Motor neuron (in vitro differentiated cells): Measurements from ENCODE around the gene CTSD. TPM values are rescaled to one million over a fixed set of nuclear protein-coding genes. Genes with fewer than 3 reads are reported as not detected.

Experiments used
- ATAC-seq, 8 experiments: fragments of 200-7000 bp; cut with Tn5 transposase; replicated peaks in 6 of 8; 2 replicates each; pipeline ENCODE4 v1.8.0; 2021; ENCODE audit warnings: mild to moderate bottlenecking in 8 of 8, moderate library complexity in 8 of 8
- H3K27ac ChIP-seq, 2 donors: fragments of 250-450 bp; sonication (Bioruptor Pico); 2 replicates each; pipeline ENCODE4 v1.9.0; 2021; ENCODE audit warnings: antibody characterized with exemption in 2 of 2, mild to moderate bottlenecking in 2 of 2, moderate library complexity in 1 of 2
- H3K4me1 ChIP-seq, 2 donors: fragments of 250-450 bp; sonication (Bioruptor Pico); replicated peaks in 1 of 2; 2 replicates each; pipeline ENCODE4 v1.6.1; 2021; ENCODE audit warnings: antibody characterized with exemption in 2 of 2, mild to moderate bottlenecking in 2 of 2, moderate library complexity in 1 of 2
- H3K4me3 ChIP-seq, 5 donors: fragments of 250-450 bp; sonication (Bioruptor Pico); 2 replicates each; pipeline ENCODE4 v1.9.0; 2021; ENCODE audit warnings: antibody characterized with exemption in 5 of 5, mild to moderate bottlenecking in 5 of 5, moderate library complexity in 4 of 5
- WGBS, 10 experiments: fragments of 450-650 bp; shearing (Covaris generic); methylation state at CpG; one replicate each; pipeline ENCODE4 v1.0.0; 2022; 5-methylcytosine and 5-hydroxymethylcytosine counted together
- in situ Hi-C, 9 experiments: fragments of 400-800 bp; cut with MboI; loops; one replicate each; pipeline ENCODE4 v1.15.0; 2021; ENCODE audit warnings: low sequenced_read_pairs in 9 of 9, low pct_unique_long_range_greater_than_20kb in 2 of 9; ENCODE audit not compliant: unreplicated experiment in 9 of 9
- total RNA-seq, 8 experiments: library from RNA; unstranded; fragments of 300-600 nt; gene quantifications; 2 replicates each; pipeline versions ENCODE4 v1.2.3 to v1.2.4, GENCODE V29; 2022

CTSD gene
- total RNA-seq, 8 experiments from 2014 or later: 59.3 to 718 (median 107) TPM

DNA sequence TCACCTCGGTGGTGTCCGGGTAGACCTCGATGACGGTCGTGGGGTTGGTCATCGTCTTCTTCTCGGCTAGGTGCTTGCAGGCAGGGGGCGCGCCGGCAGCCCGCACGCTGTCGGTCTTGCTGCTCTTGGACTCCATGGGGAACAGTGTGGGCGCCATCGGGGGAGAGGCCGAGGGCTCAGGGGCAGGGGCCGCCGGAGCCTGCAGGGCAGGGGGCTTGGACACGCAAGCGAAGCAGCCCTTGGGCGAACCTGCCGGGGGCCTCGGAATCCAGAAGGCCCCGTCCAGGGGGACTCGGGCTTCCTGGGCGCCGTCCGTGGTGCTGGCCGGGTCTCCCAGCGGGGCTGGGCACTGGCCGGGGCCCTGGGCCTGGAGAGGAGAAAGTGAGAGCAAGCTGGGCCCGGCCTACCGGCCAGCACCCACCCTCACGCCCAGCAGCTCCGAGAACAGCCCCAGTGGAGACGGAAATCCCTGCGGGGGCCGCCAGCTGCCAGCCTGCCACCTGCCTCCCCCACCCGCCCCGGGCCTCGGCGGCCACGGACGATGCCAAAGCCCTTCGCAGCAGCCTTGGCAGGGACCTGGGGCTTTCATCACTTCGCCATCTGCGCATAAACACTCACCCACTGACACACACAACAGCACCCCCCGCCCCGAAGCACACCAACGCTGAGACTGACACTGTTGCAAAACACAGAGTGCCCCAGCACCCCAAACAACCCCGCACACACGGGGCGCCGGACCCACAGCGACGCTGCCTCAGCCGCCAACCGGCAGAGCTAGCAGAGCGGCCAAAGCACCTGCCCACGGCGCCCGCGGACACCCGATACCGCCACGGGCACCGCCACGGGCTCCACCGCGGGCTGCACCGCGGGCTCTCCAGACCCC is 15.7 kb downstream of the CTSD start:
- Histone ChIP-seq H3K4me3 (peak overlapping the region in 3 of 5 donors; percentile 25 to 36 (median 25)), H3K27ac (no peak overlapping the region), H3K4me1 (peaks cover 2 to 13% of the 10 kb centered on the region in 2 donors)
- ATAC-seq: no peak
- in situ Hi-C loops: no loop called here
- WGBS, 10 experiments: 0 to 58% (median 5%) methylated on average over 1 to 16 of the region's 72 CpGs; no CpG with 5 or more reads in 7 of the 10 experiments

GRCh38 chr11:1746956-1747752 is 16.6 kb downstream of the CTSD start:
- no peak overlapping the region for H3K4me3 ChIP-seq
- 78% methylated on average over 3 of the region's 21 CpGs; no CpG with 5 or more reads in 9 of the 10 experiments for WGBS, 10 experiments
- ATAC-seq: no peak
- peaks cover 2 to 13% of the 10 kb centered on the region in 2 donors for H3K4me1 ChIP-seq
- in situ Hi-C loops: no loop called here
- no peak overlapping the region for H3K27ac ChIP-seq

DNA sequence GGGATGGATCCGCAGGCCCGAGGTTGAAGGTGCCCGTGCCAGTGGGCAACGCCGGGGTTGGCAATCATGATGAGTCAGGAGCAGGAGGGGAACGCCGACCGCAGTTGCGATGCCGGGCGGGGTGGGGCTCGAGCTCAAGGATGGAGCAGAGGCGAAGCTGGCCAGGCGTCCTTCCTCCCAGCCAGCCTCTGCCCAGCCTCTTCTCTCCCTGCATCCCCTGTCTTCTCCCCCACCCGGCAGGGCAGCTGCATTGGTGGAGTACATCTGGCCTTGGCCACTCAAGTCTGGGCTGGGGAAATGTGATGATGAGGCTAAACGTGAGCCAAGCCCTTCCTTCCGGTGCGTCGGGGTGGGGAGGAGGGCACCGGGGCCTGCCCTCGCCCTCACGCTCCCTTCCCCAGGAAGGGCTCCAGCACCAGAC is 17.2 kb downstream of the CTSD start:
- in situ Hi-C loops: no loop called here
- WGBS, 10 experiments: 0 to 100% (median 53%) methylated on average over 1 to 6 of the region's 22 CpGs; no CpG with 5 or more reads in 6 of the 10 experiments
- Histone ChIP-seq H3K4me3 (no peak overlapping the region), H3K4me1 (peaks cover 2 to 13% of the 10 kb centered on the region in 2 donors), H3K27ac (no peak overlapping the region)
- no peak for ATAC-seq

- peaks cover 2 to 13% of the 10 kb centered on the region in 2 donors for H3K4me1 ChIP-seq
- ATAC-seq: no peak
- no peak overlapping the region for H3K27ac ChIP-seq
- 40 to 80% (median 69%) methylated on average over 1 to 12 of the region's 14 CpGs; no CpG with 5 or more reads in 2 of the 10 experiments for WGBS, 10 experiments
- H3K4me3 ChIP-seq: no peak overlapping the region
- in situ Hi-C loops: no loop called here
Measured at GRCh38 chr11:1745701-1746320, 17.9 kb downstream of the CTSD start.

DNA sequence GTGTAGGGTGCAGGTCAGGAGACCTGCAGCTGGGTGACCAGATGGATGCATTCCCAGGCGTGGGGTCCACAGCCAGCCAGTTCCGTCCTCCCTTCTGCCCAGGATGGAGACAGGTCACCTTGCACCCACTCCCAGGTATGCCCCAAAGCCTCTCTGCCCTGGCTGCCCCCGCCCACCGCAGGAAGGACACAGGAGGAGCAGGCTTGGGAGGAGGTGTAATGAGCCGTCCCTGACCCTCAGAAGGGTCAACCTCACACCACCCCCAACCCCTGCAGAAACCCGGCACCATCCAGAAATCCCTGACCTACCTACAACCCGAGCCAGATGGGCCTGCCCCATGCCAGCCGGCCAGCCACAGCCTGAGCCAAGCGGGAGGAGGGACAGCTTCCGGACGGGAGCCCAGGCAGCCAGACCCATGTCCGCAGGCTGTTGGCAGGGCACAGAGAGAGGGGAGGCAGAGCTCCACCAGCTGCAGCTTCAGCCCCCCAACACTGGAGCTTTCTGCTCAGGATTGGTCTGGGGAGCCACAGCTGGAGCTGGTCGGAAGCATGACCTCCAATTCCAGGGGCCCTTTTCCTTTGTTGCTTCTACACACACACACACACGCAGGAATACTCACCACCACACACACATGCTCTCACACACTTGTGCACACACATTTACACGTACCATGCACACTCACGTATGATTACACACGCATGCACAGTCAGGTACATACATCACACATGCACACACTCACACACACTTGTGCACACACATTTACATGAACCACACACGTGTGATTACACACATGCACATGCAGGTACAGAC is 18.6 kb downstream of the CTSD start:
- H3K4me1 ChIP-seq: peaks cover under 1 to 9% of the 10 kb centered on the region in 2 donors
- WGBS, 10 experiments: 65 to 100% (median 71%) methylated on average over 1 to 8 of the region's 18 CpGs; no CpG with 5 or more reads in 5 of the 10 experiments
- in situ Hi-C loops: no loop called here
- no peak for ATAC-seq
- H3K4me3 ChIP-seq: no peak overlapping the region
- H3K27ac ChIP-seq: no peak overlapping the region

GRCh38 chr11:1744137-1744886 is 19.4 kb downstream of the CTSD start:
- peaks cover 0 to 5% of the 10 kb centered on the region in 2 donors for H3K4me1 ChIP-seq
- in situ Hi-C loops: no loop called here
- H3K27ac ChIP-seq: no peak overlapping the region
- no peak overlapping the region for H3K4me3 ChIP-seq
- WGBS, 10 experiments: 40% methylated on average over 2 of the region's 23 CpGs; no CpG with 5 or more reads in 9 of the 10 experiments
- ATAC-seq: peak in 3 of 8 experiments; percentile 24 to 72 (median 47)

DNA sequence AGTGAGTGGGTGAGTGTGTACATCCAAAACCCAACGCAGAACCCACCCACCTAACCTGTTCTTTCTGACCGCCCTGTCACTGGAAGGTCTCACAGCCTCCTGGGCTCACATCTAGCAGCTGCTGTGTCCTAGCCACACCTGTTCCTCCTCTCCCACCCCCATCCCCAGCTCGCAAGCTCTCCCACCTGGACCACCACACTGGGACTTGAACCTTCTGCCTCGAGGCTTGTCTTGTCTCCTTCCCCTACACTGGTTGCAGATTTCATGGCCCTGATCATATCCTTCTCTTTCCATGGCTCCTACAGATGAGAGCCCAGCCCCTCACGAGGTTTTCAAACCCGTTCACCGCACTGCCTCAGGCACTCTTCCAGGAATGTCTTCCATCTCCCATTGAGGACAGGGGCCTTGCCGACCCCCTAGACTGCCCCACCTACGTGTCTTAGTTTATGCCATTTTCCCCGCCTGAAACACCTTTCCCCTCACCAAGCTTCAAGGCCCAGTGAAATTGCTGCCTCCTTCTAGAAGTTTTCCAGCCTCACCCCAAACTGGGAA is 20.1 kb downstream of the CTSD start:
- WGBS, 10 experiments: 30 to 80% (median 53%) methylated on average over 1 to 6 of the region's 10 CpGs; no CpG with 5 or more reads in 3 of the 10 experiments
- ATAC-seq: no peak
- Histone ChIP-seq H3K27ac (no peak overlapping the region), H3K4me3 (no peak overlapping the region), H3K4me1 (peaks cover 0 to under 1% of the 10 kb centered on the region in 2 donors)
- in situ Hi-C loops: no loop called here

DNA sequence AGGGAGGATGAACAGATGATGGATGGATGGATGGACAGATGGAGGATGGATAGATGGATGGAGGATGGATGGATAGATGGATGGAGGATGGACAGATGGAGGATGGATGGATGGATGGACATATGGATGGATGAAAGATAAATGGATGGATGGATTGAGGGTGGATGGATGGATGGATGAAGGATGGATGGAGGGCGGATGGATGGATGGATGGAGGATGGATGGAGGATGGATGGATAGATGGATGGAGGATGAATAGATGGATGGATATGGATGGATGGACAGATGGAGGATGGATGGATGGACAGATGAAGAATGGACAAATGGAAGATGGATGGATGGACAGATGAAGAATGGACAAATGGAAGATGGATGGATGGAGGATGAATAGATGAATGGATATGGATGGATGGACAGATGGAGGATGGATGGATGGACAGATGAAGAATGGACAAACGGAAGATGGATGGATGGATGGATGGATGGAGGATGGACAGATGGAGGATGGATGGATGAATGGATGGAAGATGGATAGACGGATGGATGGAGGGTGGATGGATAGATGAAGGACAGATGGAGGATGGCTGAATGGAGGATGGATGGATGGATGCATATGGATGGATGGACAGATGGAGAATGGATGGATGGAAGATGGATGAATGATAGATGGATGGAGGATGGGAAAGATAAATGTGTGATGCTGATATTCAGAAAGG is 20.7 kb downstream of the CTSD start:
- in situ Hi-C loops: no loop called here
- Histone ChIP-seq H3K27ac (no peak overlapping the region), H3K4me3 (no peak overlapping the region), H3K4me1 (no peaks in the 10 kb centered on the region)
- ATAC-seq: no peak
- WGBS, 10 experiments: 56 to 83% (median 67%) methylated on average over 3 of the region's 3 CpGs; no CpG with 5 or more reads in 1 of the 10 experiments

DNA sequence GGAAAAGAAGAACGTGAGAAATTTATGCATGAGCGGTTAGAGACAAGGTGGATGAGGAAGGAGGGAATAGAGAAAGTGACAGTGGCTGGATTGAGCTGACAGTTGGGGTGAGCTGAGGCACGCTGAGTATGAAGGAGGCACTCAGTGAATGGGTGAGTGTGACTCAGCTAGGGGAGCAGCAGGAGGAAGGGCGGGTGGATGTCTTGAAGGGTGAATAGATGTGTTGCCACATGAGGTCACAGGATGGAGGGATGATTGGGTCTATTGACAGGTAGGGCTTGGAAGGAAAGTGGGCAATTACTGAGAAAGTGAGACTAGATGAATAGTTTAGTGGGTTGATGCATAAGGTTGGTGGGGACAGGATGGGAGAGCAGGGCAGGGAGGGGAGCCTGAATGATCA is 21.4 kb downstream of the CTSD start:
- Histone ChIP-seq H3K27ac (no peak overlapping the region), H3K4me3 (no peak overlapping the region), H3K4me1 (no peaks in the 10 kb centered on the region)
- in situ Hi-C loops: no loop called here
- ATAC-seq: no peak
- WGBS, 10 experiments: 37 to 68% (median 50%) methylated on average over 2 to 4 of the region's 4 CpGs

- Histone ChIP-seq H3K4me3 (no peak overlapping the region), H3K4me1 (no peaks in the 10 kb centered on the region), H3K27ac (no peak overlapping the region)
- in situ Hi-C loops: no loop called here
- 60 to 100% (median 70%) methylated on average over 1 to 3 of the region's 4 CpGs; no CpG with 5 or more reads in 6 of the 10 experiments for WGBS, 10 experiments
- ATAC-seq: no peak
Measured at GRCh38 chr11:1741741-1742140, 22.0 kb downstream of the CTSD start.
